ENCODE measurements around the gene TDP2.
"Not testable (repeated sequence)": the region's sequence is repeated elsewhere in the genome, so short reads cannot be mapped to it uniquely, and the experiment has no call there.

TDP2 gene

GRCh38 chr6:24664046-24664987 lies 2.4 kb downstream of the TDP2 start:
- H3K4me3 ChIP-seq (replicated peaks; ENCODE audit: insufficient read depth, low read length) = no peak overlapping the region
- H3K27me3 ChIP-seq (ENCODE audit: insufficient read depth, poor library complexity, severe bottlenecking) = no peaks in the 10 kb centered on the region
- TF ChIP-seq SPI1 (IDR thresholded peaks at IDR 0.05; ENCODE audit: borderline replicate concordance, low read depth) (peak; percentile 10; the same call in 1 of the 2 replicates), POLR2AphosphoS5 (IDR thresholded peaks at IDR 0.05; ENCODE audit: low read depth) (no peak)
- DNase-seq (ENCODE audit: low read depth in 1 of 2, low spot score in 1 of 2) = no peak
- no peak overlapping the region for H3K27ac ChIP-seq (replicated peaks)

GRCh38 chr6:24663189-24663588 lies 3.5 kb downstream of the TDP2 start:
- no peak for DNase-seq (ENCODE audit: low read depth in 1 of 2, low spot score in 1 of 2)
- TF ChIP-seq CTCF (IDR thresholded peaks at IDR 0.05; ENCODE audit: insufficient read depth, low read length) = no peak
- no peak for TF ChIP-seq SPI1 (IDR thresholded peaks at IDR 0.05; ENCODE audit: borderline replicate concordance, low read depth)
- TF ChIP-seq POLR2AphosphoS5 (IDR thresholded peaks at IDR 0.05; ENCODE audit: low read depth) = no peak
- TF ChIP-seq GABPA (IDR thresholded peaks at IDR 0.05; ENCODE audit: low read depth) = no peak
- TF ChIP-seq REST (IDR thresholded peaks at IDR 0.05; ENCODE audit: insufficient replicate concordance, low read depth) = no peak
- Histone ChIP-seq H3K4me3 (replicated peaks; ENCODE audit: insufficient read depth, low read length) (no peak overlapping the region), H3K27me3 (ENCODE audit: insufficient read depth, poor library complexity, severe bottlenecking) (no peaks in the 10 kb centered on the region), H3K27ac (replicated peaks) (no peak overlapping the region)

GRCh38 chr6:24662236-24662635 lies 4.5 kb downstream of the TDP2 start:
- no peak overlapping the region for H3K27ac ChIP-seq (replicated peaks)
- TF ChIP-seq SPI1 (IDR thresholded peaks at IDR 0.05; ENCODE audit: borderline replicate concordance, low read depth) = no peak
- no peak for TF ChIP-seq CTCF (IDR thresholded peaks at IDR 0.05; ENCODE audit: insufficient read depth, low read length)
- TF ChIP-seq REST (IDR thresholded peaks at IDR 0.05; ENCODE audit: insufficient replicate concordance, low read depth) = no peak
- TF ChIP-seq GABPA (IDR thresholded peaks at IDR 0.05; ENCODE audit: low read depth) = no peak
- no peak for TF ChIP-seq POLR2AphosphoS5 (IDR thresholded peaks at IDR 0.05; ENCODE audit: low read depth)
- H3K4me3 ChIP-seq (replicated peaks; ENCODE audit: insufficient read depth, low read length) = no peak overlapping the region
- DNase-seq (ENCODE audit: low read depth in 1 of 2, low spot score in 1 of 2) = no peak
- no peaks in the 10 kb centered on the region for H3K27me3 ChIP-seq (ENCODE audit: insufficient read depth, poor library complexity, severe bottlenecking)

GRCh38 chr6:24661759-24662158 lies 4.9 kb downstream of the TDP2 start:
- not testable (repeated sequence) for H3K27ac ChIP-seq (replicated peaks); H3K4me3 ChIP-seq (replicated peaks; ENCODE audit: insufficient read depth, low read length); DNase-seq (ENCODE audit: low read depth in 1 of 2, low spot score in 1 of 2); H3K27me3 ChIP-seq (ENCODE audit: insufficient read depth, poor library complexity, severe bottlenecking)

Measured in HL-60 (cell line).